Ishikawa (cell line): ENCODE measurements around the gene ELP4.

ENCODE experiments used
- CEBPB ChIP-seq: IDR thresholded peaks from 2 replicates; pipeline ENCODE4 v1.6.1; 2012
- EP300 ChIP-seq: IDR thresholded peaks from 2 replicates; pipeline ENCODE4 v1.6.1; 2012; ENCODE audit warnings: borderline replicate concordance
- RAD21 ChIP-seq: IDR thresholded peaks from 2 replicates; pipeline ENCODE4 v1.6.1; 2012; ENCODE audit warnings: low read depth
- TF ChIP-seq, protein P1 (sequence below): IDR thresholded peaks from 2 replicates; pipeline ENCODE4 v1.6.1; 2012; ENCODE audit warnings: low read depth, mild to moderate bottlenecking
- TF ChIP-seq, protein P2 (sequence below): IDR thresholded peaks from 2 replicates; pipeline ENCODE4 v1.6.1; 2012

GRCh38 chr11:31828217-31828616 lies 318.6 kb downstream of the ELP4 start:
- TF ChIP-seq, protein P1, sequence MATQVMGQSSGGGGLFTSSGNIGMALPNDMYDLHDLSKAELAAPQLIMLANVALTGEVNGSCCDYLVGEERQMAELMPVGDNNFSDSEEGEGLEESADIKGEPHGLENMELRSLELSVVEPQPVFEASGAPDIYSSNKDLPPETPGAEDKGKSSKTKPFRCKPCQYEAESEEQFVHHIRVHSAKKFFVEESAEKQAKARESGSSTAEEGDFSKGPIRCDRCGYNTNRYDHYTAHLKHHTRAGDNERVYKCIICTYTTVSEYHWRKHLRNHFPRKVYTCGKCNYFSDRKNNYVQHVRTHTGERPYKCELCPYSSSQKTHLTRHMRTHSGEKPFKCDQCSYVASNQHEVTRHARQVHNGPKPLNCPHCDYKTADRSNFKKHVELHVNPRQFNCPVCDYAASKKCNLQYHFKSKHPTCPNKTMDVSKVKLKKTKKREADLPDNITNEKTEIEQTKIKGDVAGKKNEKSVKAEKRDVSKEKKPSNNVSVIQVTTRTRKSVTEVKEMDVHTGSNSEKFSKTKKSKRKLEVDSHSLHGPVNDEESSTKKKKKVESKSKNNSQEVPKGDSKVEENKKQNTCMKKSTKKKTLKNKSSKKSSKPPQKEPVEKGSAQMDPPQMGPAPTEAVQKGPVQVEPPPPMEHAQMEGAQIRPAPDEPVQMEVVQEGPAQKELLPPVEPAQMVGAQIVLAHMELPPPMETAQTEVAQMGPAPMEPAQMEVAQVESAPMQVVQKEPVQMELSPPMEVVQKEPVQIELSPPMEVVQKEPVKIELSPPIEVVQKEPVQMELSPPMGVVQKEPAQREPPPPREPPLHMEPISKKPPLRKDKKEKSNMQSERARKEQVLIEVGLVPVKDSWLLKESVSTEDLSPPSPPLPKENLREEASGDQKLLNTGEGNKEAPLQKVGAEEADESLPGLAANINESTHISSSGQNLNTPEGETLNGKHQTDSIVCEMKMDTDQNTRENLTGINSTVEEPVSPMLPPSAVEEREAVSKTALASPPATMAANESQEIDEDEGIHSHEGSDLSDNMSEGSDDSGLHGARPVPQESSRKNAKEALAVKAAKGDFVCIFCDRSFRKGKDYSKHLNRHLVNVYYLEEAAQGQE: no peak
- TF ChIP-seq RAD21 (no peak), CEBPB (no peak), EP300 (no peak)
- TF ChIP-seq, protein P2, sequence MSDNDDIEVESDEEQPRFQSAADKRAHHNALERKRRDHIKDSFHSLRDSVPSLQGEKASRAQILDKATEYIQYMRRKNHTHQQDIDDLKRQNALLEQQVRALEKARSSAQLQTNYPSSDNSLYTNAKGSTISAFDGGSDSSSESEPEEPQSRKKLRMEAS: no peak
